ENCODE measurements around the gene F5.

DNA sequence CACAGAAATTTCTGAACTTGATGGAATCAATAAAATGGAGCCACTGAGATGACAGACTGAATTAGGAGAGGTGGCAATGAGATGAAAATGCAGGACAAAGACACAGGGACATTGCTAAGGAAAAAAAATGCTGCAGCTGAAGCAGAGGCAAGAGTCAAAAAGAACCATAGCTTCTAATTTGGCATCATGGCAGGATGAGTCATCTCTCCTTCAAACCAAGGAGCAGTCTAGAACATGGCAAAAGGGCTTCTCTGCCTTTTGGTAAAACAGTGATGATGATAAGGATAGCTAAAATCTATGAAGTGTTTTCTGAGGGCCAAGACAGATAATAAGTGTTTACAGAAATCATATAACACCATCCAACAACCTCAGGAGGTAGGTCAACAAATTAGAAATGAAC, 117.3 kb downstream of the F5 start:
- TF ChIP-seq POLR2A (IDR thresholded peaks at IDR 0.05; ENCODE audit: low read length) (no peak), GATA1 (IDR thresholded peaks at IDR 0.05; ENCODE audit: low read depth, low read length) (no peak)
